HG02870 (cell line): ENCODE data around the gene STN1.
A peak's percentile ranks its signal among the peaks of the same experiment; 100 is the strongest.

Source experiments
- ATAC-seq: cut with Tn5 transposase; IDR thresholded peaks from one replicate; pipeline ENCODE4 v1.9.1; 2021; ENCODE audit warnings: mild to moderate bottlenecking, moderate library complexity; ENCODE audit not compliant: unreplicated experiment

STN1 gene, protein sequence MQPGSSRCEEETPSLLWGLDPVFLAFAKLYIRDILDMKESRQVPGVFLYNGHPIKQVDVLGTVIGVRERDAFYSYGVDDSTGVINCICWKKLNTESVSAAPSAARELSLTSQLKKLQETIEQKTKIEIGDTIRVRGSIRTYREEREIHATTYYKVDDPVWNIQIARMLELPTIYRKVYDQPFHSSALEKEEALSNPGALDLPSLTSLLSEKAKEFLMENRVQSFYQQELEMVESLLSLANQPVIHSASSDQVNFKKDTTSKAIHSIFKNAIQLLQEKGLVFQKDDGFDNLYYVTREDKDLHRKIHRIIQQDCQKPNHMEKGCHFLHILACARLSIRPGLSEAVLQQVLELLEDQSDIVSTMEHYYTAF

DNA sequence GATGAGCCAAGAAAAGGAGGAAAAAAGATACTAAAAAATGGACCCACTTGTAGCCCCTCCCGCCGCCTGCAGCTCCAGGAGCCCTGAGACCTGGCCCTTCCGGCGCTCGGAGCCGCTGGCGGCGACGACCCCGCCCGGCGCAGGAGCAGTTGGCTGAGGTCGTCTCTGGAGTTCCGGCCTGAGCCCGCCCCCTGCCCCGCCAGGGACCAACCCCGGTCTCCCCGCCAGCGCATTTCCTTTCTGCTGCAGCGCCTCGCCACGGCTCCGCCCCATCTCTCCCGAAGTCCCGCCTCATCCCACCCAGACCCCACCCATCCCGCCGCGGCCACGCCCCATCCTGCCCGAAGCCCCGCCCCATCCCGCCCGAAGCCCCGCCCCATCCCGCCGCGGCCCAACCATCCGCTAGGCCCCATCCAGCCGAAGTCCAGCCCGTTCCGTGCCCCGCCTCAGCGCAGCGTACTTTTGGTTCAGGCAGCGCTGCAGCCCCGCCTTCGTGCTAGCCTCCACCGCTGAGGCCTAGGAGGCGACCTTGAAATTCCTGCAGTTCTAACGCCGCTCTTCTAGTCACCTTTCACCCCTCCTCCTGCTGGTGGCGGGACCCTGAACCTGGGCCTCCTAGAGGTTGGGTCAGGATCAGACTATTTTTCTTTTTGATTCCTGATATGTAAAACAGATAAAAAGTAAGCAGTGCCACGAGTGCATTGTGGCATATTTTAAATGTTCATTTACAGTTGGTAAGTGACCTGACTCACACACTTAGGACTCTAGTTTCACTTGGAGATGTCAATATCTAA lies at the start of gene STN1:
TSS of gene STN1 (minus strand) at position 132 of the 794 bp plus-strand sequence. CDS start 590 bp downstream, outside the sequence.
- peak; percentile 88 for ATAC-seq

DNA sequence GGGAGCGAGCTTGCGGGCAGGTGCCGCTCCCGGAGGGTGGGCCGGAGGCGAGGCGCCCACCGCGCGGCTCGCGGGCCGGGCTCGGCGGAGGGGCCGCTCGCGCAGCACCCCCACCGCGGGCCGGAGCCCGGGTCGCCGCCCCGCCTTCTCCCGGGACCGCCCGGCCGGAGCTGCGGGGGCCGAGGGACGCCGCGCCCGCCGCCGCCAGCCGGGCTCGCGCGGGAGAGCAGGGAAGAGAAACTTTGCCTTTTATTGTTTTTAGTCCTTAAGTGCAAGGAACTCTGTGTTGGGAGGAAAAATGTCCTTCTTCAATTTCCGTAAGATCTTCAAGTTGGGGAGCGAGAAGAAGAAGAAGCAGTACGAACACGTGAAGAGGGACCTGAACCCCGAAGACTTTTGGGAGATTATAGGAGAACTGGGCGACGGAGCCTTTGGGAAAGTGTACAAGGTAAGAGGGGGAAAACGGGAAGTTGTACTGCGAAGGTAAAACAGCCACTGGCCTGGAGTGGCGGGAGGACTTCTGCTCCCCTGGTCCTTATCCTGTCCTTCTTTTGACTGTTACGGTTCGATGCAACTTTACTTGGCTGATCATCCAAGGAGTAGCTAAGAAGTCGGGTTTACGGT lies 49.6 kb upstream of the STN1 start:
- peak; percentile 44 for ATAC-seq

DNA sequence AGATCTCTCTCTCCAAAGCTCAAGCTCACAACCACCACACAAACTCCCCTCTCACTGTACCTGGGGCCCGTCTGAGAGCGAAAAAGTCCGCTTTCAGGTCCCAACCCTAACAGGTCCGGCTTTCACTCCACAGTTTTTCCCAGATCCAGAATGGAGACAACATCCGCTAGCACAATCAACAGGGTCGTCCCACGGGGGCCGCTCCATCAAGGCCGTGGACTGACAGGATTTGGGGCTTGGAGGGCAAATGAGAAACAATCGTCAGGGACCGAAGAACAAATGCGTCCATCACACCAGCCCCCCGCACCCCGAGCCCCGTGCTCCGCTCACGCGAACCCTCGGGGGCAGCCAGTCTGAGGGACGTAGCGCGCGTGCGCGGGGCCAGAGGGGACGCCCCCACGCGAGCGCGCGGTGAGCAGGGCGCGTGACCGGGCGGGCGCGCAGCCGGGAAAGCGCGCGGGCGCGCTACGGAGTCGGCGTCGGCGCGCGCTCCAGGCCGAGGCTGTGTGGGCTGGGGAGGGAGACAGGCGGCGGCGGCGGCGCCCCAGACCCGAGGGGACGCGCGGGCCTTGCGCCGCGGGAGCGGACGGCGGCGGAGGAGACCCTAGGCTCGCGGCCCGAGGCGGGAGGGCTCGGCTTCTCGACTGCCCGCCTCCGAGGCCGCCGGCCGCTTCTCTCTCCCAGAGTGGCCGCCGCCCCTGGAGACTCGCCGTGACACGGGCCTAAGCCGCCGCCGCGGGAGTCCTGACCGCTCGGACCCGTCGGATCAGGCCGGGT lies 48.9 kb upstream of the STN1 start, which contains the start of gene SLK:
TSS of gene SLK (plus strand) at position 470 of the 777 bp plus-strand sequence. CDS start 606 bp downstream, outside the sequence.
- ATAC-seq: peak; percentile 82

DNA sequence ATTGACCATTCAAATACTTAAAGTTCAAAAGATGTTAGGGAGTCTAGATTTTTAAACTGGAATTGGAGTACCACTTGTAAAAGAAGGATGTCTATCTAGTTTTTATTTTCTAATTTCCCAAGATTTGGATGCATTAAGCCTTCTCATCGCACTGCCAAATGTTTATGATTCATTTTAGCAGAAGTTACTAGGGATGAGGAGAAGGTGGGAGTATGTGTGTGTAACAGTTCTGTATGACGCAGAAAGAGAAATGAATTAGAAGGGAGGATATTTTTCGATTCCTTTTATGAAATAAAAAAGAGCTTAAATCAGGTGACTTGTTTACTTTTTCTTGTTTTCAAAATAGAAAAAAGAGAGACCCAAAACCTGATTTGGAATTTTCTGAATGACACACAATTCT lies 42.1 kb upstream of the STN1 start:
- no peak for ATAC-seq

DNA sequence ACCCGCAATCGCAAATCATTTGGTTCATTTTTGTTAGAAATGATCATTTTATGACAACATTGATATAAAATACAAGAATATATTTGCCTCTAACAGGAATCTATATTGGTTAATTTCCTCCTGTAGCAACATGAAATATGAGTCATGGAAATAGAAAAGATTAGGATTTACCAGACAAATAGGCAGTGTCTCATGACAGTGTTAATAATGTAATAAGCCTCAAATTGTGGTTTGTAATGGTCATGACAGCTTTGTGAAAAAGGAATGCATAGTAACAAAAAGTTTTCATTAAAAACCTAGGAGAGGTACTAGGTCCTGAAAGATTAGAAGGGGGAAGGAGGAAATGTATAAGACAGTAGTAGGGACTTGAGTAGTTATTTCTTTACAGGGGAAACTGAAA lies 41.0 kb upstream of the STN1 start:
- ATAC-seq: no peak

DNA sequence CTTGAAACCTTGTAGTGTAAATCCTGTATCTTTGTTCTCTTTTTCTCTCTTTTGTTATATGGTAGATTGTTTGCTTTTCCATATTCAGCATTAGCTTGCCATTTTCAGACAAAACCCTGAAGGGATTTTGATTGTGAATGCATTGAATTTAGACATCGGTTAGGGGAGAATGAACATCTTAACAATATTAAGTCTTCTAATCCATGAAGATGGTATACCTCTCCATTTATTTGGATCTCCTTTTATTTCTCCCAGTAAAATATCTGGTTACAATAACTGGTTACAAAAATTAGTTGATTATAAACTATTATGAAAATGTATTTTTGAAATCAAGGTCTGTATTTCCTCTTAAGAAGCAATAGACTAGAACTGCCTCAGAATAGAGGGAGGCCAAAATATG lies 36.6 kb upstream of the STN1 start:
- ATAC-seq: no peak

DNA sequence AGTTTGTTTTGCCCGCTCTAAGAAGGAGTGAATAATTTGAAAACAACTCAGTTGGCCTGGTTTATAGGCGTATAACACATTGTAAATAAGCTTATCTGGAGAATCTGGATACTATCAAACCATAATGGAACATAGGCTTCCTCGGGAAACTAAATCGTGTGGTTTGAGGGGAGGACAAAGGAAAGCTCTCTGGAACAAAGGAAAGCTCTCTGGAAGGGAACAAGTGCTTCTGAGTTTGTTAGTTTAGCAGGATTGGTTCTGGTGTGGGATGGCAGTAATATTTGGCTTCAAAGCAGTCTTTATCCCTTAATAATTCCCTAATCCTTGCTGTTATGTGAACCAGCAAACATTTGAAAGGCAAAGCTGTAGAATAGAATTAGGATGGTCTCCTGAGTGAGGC lies 34.0 kb upstream of the STN1 start:
- ATAC-seq: no peak

DNA sequence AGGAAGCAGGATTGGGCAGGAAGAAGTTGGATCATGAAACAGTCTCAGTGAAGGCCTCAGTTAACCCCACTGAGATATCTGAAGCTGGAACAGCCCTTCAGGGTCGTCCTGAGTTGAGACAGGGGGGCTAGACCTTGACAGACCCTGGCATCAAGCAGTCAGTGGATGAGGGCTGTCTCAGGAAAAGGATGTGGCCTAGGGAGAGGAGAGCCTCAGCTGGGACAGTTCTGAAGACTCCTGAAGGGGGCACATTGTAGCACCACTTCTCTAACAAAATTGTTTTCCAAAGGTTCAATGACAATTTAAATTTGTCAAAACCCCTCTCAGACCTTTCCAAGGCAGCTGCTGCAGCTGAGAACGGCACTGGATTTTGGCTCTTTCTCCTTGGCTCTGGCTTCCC lies 33.2 kb upstream of the STN1 start:
- ATAC-seq: no peak

DNA sequence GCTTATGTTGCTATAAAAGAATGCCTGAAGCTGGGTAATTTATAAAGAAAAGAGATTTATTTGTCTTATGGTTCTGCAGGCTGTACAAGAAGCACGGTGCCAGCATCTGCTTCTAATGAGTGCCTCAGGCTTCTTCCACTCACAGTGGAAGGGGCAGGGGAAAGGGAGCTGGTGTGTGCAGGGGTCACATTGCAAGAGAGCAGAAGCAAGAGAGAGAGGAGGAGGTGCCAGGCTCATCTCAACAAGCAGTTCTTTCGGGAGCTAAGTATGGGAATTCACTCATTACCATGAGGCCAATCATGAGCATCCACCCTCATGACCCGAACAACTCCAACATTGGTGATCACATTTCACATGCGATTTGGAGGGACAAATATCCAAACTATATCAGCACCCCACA lies 31.7 kb upstream of the STN1 start:
- ATAC-seq: no peak

DNA sequence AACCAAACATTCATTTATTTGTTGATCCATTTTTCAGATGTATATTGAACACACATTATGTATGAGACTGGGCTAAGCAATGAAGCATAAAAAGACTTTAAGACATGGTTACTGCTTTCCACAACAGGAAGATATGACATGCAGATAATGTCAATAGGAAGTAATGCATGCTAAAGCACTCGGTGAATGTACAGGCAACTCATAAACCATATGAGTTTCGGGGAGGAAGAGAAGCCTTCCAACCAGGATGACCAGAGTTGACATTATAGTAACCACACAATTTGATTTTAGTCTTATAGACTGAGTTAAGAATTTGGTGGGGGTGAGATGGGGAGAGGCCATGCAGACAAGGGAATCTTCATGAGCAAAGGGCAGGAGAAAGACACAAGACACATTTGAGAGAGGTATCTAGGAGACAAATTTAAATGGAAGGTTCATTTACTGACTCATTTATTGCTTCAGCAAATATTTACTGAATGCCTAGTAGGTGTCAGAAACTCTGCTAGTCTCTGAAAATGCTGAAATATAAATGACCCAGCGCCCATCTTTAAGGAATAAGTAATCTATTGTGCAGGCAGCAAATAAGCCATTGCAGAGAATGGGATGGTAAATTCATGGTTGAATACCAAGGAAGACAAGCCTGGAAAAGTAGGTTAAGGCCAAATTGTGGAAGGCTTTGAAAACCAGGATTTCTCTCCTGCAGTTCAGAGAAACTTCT lies 30.0 kb upstream of the STN1 start:
- ATAC-seq: no peak

DNA sequence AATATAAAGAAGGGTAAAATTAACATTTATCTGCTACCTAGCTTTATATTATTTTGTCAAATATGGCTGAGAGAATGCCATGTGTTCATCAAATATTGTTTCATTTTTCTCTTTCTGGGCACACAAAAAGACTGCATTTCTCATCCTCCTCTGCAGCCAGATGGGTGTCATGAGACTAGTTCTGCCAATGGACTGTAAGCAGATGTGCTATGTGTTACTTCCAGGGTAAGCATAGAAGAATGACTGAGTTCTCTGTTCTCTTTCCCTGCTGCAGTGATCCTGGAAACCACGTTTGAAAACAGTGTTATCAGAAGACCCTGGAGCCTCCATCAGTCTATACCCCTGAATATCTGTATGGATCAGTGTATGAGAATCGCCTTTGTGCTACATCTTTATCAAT lies 24.9 kb upstream of the STN1 start:
- ATAC-seq: no peak

DNA sequence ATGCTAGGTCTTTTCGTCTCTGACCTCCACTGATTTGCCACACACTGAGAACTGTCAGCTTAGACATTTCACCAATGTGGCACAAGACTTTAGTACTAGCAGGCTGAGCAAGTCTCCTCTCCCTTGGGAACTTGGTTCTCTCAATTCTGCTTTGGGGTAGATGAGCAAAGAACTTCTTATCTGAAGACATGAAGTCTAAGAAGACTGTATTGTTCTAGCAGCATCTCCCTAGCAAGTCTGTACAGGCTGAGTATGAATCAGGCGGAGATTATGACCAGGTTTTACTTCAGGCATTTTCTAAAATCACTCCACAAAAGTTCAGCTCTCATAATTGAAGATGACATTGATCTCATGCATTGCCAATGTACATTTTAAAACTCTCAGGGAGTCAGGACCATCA lies 23.8 kb upstream of the STN1 start:
- no peak for ATAC-seq

DNA sequence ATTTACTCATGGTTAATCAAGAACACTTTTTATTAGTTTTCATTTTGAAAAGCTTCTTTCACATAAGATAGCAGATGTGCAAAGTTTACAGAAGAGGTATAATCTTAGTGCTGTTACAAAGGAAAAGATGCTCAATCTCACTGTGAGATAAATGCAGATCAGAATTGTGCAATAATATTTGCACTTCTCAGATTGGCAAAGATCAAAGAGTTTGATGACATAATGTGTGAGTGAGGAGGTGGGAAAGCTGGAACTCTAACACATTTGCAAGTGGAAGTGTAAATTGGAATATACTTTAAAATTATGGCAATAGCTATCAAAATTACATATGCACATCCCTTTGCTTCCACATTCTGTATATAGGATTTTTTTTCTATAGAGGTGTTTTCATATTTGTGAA lies 21.5 kb upstream of the STN1 start:
- no peak for ATAC-seq

DNA sequence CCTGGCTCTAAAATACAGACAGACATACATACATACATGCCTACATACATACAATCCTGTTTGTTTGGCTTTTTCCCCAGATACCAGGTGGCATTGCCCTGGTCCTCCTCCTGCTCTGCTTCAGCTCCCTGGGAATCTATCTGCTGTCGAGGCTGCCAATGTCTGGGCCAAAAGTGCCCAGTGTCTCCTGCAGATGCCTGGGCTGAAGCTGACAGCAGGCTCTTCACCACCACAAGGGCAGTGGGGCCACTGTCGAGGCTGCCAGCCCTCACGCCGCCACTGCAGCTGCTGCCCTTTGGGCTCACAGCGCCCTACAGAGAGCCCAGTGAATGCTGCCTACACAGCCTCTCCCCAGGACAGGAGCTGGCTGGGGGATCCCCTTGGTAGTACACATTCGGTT lies 18.0 kb upstream of the STN1 start:
- no peak for ATAC-seq

DNA sequence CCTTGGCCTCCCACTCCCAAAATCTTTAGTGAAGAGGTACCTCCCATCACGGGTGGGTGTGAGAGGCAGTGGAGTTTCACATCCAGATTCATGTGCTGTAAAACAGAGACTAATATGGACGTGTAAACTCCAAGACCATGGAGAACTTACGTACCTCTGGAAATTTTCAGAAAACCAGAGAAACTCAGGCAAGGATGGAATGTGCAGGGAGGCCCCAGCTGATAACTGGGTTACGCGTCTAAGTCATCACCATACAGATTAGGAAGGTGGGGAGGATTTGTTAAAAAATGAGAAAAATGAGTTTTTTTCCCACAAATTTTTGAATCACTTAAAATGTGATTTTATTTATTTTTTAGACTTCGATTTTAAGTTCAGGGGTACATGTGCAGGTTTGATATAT lies 16.3 kb upstream of the STN1 start:
- no peak for ATAC-seq

DNA sequence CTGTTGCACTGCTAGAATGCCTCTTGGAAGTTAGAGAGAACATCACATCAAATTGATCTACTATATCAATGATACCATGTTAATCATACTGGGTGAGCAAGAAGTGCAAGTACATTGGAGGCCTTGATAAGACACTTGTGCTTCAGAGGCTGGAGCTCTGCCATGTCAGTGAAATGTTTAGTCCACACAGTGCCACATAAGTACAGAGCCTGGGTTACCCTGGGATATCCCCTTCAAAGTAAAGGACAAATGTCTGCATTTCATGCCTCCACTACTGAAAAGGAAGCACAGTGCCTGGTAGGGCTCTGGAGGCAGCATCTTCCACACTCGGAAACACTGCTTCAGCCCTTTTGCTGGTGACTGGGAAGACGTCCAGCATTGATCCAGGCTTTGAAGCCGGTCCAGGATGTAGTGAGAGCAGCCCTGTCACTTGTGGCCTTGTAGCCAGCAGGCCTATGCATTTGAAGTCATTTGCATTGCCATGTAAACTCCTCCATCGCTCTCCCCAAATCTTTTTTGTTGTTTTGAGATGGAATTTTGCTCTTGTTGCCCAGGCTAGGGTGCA lies 15.7 kb upstream of the STN1 start:
- ATAC-seq: no peak

DNA sequence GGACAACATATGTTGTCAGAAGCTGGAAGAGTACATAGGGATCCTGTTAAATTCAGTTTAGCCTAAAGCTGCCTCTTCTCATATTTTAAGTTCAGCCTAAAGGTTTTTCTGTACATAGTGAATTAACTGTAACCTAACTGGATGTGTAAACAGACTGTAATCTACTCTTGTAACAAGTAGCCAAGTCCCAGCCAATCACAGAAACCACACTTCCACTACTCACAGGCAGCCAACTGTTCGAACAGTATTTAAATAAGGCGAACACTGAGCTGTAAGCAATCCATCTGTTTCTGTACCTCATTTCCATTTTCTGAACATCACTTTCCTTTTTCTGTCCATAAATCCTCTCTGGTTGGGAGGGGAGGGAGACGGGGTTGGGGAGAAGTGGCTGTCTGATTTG lies 15.0 kb upstream of the STN1 start:
- no peak for ATAC-seq

DNA sequence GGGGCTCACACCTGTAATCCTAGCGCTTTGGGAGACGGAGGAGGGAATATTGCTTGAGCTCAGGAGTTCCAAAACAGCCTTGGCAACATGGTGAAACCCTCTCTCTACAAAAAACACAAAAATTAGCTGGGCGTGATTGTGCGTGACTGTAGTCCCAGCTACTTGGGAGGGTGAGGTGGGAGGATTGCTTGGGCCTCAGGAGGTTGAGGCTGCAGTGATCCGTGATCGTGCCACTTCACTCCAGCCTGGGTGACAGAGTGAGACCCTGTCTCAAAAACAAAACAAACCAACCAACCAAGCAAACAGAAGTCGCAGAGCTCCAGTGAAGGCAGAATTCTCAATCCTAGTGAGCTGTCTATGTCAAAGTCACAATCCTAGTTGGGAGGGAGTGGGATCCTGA lies 14.3 kb upstream of the STN1 start:
- ATAC-seq: no peak

DNA sequence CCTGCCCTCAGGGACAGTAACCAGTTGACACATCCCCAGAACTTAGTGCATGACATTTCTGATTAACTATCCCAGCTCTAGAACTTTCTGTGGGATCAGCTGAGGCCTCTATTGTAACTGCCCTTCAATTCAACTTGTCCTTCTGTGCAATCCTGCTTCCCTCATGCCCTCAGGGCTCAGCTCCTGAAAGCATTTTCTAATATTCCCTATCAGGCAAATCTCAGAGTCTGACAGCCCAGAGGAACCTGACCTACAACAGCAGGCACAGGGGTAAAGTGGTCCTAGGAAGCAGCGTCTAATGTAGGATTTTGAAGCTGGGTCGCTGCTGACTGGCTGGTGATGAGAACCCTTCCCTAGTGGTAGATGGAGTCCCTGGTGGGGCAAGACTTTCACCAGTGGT lies 13.6 kb upstream of the STN1 start:
- no peak for ATAC-seq

DNA sequence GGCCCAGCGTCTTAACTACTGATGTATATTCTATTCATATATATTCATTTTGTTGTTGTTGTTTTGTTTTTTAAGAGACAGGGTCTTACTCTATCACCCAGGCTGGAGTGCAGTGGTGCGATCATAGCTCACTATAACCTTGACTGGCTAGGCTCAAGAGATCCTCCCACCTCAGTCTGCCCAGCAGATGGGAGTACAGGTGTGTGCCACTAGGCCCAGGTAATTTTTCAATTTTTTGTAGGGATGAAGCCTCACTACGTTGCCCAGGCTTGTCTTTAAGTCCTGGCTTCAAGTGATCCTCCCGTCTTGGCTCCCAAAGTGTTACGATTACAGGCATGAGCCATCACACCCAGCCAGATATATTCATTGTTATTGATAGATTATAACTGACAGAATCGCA lies 12.9 kb upstream of the STN1 start:
- ATAC-seq: no peak
